HEK293 (cell line): ENCODE results near the gene CKB.

Source experiments
- BCL6B ChIP-seq: fragments of 450-650 bp; formaldehyde crosslinking; IDR thresholded peaks from 2 replicates; pipeline ENCODE4 v1.5.1; 2017; ENCODE audit warnings: missing biosample characterization, missing genetic modification characterization
- KLF9 ChIP-seq: fragments of 450-650 bp; formaldehyde crosslinking; IDR thresholded peaks from 2 replicates; pipeline ENCODE4 v1.5.1; 2016; ENCODE audit warnings: missing biosample characterization, missing genetic modification characterization, low read depth
- SP3 ChIP-seq: fragments of 450-650 bp; formaldehyde crosslinking; IDR thresholded peaks from 2 replicates; pipeline ENCODE4 v1.5.1; 2016; ENCODE audit warnings: missing biosample characterization, missing genetic modification characterization
- ZBTB10 ChIP-seq: fragments of 450-650 bp; formaldehyde crosslinking; IDR thresholded peaks from 2 replicates; pipeline ENCODE4 v1.5.1; 2016; ENCODE audit warnings: missing biosample characterization, missing genetic modification characterization
- ZNF112 ChIP-seq: fragments of 450-650 bp; formaldehyde crosslinking; IDR thresholded peaks from 2 replicates; pipeline ENCODE4 v1.5.0; 2017; ENCODE audit warnings: missing biosample characterization, missing genetic modification characterization
- ZNF132 ChIP-seq: fragments of 450-650 bp; formaldehyde crosslinking; IDR thresholded peaks from 2 replicates; pipeline ENCODE4 v1.5.1; 2017; ENCODE audit warnings: missing biosample characterization, missing genetic modification characterization, borderline replicate concordance
- ZNF138 ChIP-seq: fragments of 450-650 bp; formaldehyde crosslinking; IDR thresholded peaks from 2 replicates; pipeline ENCODE4 v1.5.1; 2016; ENCODE audit warnings: missing biosample characterization, missing genetic modification characterization, borderline replicate concordance
- ZNF157 ChIP-seq: fragments of 450-650 bp; formaldehyde crosslinking; IDR thresholded peaks from 2 replicates; pipeline ENCODE4 v1.5.1; 2016; ENCODE audit warnings: missing biosample characterization, missing genetic modification characterization
- ZNF391 ChIP-seq: fragments of 450-650 bp; formaldehyde crosslinking; IDR thresholded peaks from 2 replicates; pipeline ENCODE4 v1.5.1; 2016; ENCODE audit warnings: low read depth, missing biosample characterization, missing genetic modification characterization, borderline replicate concordance
- ZNF394 ChIP-seq: fragments of 450-650 bp; formaldehyde crosslinking; IDR thresholded peaks from 2 replicates; pipeline ENCODE4 v1.5.1; 2016; ENCODE audit warnings: missing biosample characterization, missing genetic modification characterization, mild to moderate bottlenecking, moderate library complexity, borderline replicate concordance
- ZNF404 ChIP-seq: fragments of 450-650 bp; formaldehyde crosslinking; IDR thresholded peaks from 2 replicates; pipeline ENCODE4 v1.5.1; 2017; ENCODE audit warnings: missing biosample characterization, missing genetic modification characterization
- ZNF426 ChIP-seq: fragments of 450-650 bp; formaldehyde crosslinking; IDR thresholded peaks from 2 replicates; pipeline ENCODE4 v1.5.1; 2017; ENCODE audit warnings: missing biosample characterization, missing genetic modification characterization, mild to moderate bottlenecking, inconsistent platforms, moderate library complexity
- ZNF473 ChIP-seq: fragments of 450-650 bp; formaldehyde crosslinking; IDR thresholded peaks from 2 replicates; pipeline ENCODE4 v1.5.1; 2017; ENCODE audit warnings: missing biosample characterization, missing genetic modification characterization
- ZNF48 ChIP-seq: fragments of 450-650 bp; formaldehyde crosslinking; IDR thresholded peaks from 2 replicates; pipeline ENCODE4 v1.5.1; 2016; ENCODE audit warnings: missing biosample characterization, missing genetic modification characterization
- ZNF561 ChIP-seq: fragments of 450-650 bp; IDR thresholded peaks from 2 replicates; pipeline ENCODE4 v1.5.1; 2018; ENCODE audit warnings: missing biosample characterization, missing genetic modification characterization, borderline replicate concordance
- ZNF76 ChIP-seq: fragments of 450-650 bp; formaldehyde crosslinking; IDR thresholded peaks from 2 replicates; pipeline ENCODE4; 2016; ENCODE audit warnings: low read depth, missing biosample characterization, missing genetic modification characterization, borderline replicate concordance
- TF ChIP-seq, protein P1 (sequence below): fragments of 450-650 bp; formaldehyde crosslinking; IDR thresholded peaks from 2 replicates; pipeline ENCODE4 v1.5.1; 2016; ENCODE audit warnings: missing biosample characterization, missing genetic modification characterization
- TF ChIP-seq, protein P2 (sequence below): fragments of 450-650 bp; formaldehyde crosslinking; IDR thresholded peaks from 2 replicates; pipeline ENCODE4 v1.5.1; 2016; ENCODE audit warnings: missing biosample characterization, missing genetic modification characterization
- TF ChIP-seq, protein P3 (sequence below): fragments of 450-650 bp; formaldehyde crosslinking; IDR thresholded peaks from 2 replicates; pipeline ENCODE4 v1.5.1; 2016; ENCODE audit warnings: missing biosample characterization, missing genetic modification characterization
- TF ChIP-seq, protein P4 (sequence below): fragments of 450-650 bp; formaldehyde crosslinking; IDR thresholded peaks from 2 replicates; pipeline ENCODE4 v1.5.1; 2016; ENCODE audit warnings: missing biosample characterization, missing genetic modification characterization, borderline replicate concordance

CKB gene

GRCh38 chr14:103520657-103521437 lies 1.8 kb downstream of the CKB start (continued):
- peak; percentile 93 for TF ChIP-seq ZNF391 (tag by site-specific recombination)
- TF ChIP-seq ZNF157 (tag by site-specific recombination) = no peak
- no peak for TF ChIP-seq ZNF132
- TF ChIP-seq ZNF138 (tag by site-specific recombination) = no peak
- no peak for TF ChIP-seq ZNF404 (tag by site-specific recombination)
- peak; percentile 97 for TF ChIP-seq ZBTB10 (tag by site-specific recombination)
- peak; percentile 92 for TF ChIP-seq SP3 (tag by site-specific recombination)
- no peak for TF ChIP-seq BCL6B (tag by site-specific recombination)
- TF ChIP-seq ZNF76 = peak; percentile 77
- TF ChIP-seq ZNF112 (tag by site-specific recombination) = no peak
- TF ChIP-seq ZNF48 (tag by site-specific recombination) = no peak
- peak; percentile 98 for TF ChIP-seq KLF9 (tag by site-specific recombination)
- TF ChIP-seq, protein P1, sequence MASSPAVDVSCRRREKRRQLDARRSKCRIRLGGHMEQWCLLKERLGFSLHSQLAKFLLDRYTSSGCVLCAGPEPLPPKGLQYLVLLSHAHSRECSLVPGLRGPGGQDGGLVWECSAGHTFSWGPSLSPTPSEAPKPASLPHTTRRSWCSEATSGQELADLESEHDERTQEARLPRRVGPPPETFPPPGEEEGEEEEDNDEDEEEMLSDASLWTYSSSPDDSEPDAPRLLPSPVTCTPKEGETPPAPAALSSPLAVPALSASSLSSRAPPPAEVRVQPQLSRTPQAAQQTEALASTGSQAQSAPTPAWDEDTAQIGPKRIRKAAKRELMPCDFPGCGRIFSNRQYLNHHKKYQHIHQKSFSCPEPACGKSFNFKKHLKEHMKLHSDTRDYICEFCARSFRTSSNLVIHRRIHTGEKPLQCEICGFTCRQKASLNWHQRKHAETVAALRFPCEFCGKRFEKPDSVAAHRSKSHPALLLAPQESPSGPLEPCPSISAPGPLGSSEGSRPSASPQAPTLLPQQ = peak; percentile 99
- no peak for TF ChIP-seq ZNF426 (tag by site-specific recombination)
- no peak for TF ChIP-seq ZNF473 (tag by site-specific recombination)
- TF ChIP-seq ZNF394 (tag by site-specific recombination) = peak; percentile 95; the same call in 1 of the 2 replicates
- TF ChIP-seq, protein P2, sequence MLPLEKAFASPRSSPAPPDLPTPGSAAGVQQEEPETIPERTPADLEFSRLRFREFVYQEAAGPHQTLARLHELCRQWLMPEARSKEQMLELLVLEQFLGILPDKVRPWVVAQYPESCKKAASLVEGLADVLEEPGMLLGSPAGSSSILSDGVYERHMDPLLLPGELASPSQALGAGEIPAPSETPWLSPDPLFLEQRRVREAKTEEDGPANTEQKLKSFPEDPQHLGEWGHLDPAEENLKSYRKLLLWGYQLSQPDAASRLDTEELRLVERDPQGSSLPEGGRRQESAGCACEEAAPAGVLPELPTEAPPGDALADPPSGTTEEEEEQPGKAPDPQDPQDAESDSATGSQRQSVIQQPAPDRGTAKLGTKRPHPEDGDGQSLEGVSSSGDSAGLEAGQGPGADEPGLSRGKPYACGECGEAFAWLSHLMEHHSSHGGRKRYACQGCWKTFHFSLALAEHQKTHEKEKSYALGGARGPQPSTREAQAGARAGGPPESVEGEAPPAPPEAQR (tag by site-specific recombination) = peak; percentile 49; the same call in 1 of the 2 replicates
- peak; percentile 93; the same call in 1 of the 2 replicates for TF ChIP-seq ZNF561
- TF ChIP-seq, protein P3, sequence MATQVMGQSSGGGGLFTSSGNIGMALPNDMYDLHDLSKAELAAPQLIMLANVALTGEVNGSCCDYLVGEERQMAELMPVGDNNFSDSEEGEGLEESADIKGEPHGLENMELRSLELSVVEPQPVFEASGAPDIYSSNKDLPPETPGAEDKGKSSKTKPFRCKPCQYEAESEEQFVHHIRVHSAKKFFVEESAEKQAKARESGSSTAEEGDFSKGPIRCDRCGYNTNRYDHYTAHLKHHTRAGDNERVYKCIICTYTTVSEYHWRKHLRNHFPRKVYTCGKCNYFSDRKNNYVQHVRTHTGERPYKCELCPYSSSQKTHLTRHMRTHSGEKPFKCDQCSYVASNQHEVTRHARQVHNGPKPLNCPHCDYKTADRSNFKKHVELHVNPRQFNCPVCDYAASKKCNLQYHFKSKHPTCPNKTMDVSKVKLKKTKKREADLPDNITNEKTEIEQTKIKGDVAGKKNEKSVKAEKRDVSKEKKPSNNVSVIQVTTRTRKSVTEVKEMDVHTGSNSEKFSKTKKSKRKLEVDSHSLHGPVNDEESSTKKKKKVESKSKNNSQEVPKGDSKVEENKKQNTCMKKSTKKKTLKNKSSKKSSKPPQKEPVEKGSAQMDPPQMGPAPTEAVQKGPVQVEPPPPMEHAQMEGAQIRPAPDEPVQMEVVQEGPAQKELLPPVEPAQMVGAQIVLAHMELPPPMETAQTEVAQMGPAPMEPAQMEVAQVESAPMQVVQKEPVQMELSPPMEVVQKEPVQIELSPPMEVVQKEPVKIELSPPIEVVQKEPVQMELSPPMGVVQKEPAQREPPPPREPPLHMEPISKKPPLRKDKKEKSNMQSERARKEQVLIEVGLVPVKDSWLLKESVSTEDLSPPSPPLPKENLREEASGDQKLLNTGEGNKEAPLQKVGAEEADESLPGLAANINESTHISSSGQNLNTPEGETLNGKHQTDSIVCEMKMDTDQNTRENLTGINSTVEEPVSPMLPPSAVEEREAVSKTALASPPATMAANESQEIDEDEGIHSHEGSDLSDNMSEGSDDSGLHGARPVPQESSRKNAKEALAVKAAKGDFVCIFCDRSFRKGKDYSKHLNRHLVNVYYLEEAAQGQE = peak; percentile 77
- TF ChIP-seq, protein P4, sequence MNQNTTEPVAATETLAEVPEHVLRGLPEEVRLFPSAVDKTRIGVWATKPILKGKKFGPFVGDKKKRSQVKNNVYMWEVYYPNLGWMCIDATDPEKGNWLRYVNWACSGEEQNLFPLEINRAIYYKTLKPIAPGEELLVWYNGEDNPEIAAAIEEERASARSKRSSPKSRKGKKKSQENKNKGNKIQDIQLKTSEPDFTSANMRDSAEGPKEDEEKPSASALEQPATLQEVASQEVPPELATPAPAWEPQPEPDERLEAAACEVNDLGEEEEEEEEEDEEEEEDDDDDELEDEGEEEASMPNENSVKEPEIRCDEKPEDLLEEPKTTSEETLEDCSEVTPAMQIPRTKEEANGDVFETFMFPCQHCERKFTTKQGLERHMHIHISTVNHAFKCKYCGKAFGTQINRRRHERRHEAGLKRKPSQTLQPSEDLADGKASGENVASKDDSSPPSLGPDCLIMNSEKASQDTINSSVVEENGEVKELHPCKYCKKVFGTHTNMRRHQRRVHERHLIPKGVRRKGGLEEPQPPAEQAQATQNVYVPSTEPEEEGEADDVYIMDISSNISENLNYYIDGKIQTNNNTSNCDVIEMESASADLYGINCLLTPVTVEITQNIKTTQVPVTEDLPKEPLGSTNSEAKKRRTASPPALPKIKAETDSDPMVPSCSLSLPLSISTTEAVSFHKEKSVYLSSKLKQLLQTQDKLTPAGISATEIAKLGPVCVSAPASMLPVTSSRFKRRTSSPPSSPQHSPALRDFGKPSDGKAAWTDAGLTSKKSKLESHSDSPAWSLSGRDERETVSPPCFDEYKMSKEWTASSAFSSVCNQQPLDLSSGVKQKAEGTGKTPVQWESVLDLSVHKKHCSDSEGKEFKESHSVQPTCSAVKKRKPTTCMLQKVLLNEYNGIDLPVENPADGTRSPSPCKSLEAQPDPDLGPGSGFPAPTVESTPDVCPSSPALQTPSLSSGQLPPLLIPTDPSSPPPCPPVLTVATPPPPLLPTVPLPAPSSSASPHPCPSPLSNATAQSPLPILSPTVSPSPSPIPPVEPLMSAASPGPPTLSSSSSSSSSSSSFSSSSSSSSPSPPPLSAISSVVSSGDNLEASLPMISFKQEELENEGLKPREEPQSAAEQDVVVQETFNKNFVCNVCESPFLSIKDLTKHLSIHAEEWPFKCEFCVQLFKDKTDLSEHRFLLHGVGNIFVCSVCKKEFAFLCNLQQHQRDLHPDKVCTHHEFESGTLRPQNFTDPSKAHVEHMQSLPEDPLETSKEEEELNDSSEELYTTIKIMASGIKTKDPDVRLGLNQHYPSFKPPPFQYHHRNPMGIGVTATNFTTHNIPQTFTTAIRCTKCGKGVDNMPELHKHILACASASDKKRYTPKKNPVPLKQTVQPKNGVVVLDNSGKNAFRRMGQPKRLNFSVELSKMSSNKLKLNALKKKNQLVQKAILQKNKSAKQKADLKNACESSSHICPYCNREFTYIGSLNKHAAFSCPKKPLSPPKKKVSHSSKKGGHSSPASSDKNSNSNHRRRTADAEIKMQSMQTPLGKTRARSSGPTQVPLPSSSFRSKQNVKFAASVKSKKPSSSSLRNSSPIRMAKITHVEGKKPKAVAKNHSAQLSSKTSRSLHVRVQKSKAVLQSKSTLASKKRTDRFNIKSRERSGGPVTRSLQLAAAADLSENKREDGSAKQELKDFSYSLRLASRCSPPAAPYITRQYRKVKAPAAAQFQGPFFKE = 0 out of 2 replicates have a peak, but pooled peaks have one; percentile 46
